Endothelial cell (in vitro differentiated cells): Measurements from ENCODE around the gene PRDM11. TPM values are rescaled to one million over a fixed set of nuclear protein-coding genes. Genes with fewer than 3 reads are reported as not detected.

ENCODE experiments used
- DNase-seq: peaks from one replicate; pipeline ENCODE4 v3.0.0; 2021; ENCODE audit warnings: low spot score
- H3K27ac Mint-ChIP-seq: one replicate; pipeline ENCODE4 v1.8.0; 2021; ENCODE audit warnings: mixed read lengths, inconsistent platforms; ENCODE audit not compliant: unreplicated experiment
- H3K27me3 Mint-ChIP-seq: one replicate; pipeline ENCODE4 v1.8.0; 2021; ENCODE audit warnings: mild to moderate bottlenecking, moderate library complexity, mixed read lengths, inconsistent platforms; ENCODE audit not compliant: unreplicated experiment
- H3K36me3 Mint-ChIP-seq: one replicate; pipeline ENCODE4 v1.8.0; 2021; ENCODE audit warnings: mild to moderate bottlenecking, low read depth, mixed read lengths, inconsistent platforms; ENCODE audit not compliant: unreplicated experiment
- H3K4me1 Mint-ChIP-seq: one replicate; pipeline ENCODE4 v1.8.0; 2021; ENCODE audit warnings: mild to moderate bottlenecking, mixed read lengths, inconsistent platforms; ENCODE audit not compliant: unreplicated experiment
- H3K4me3 Mint-ChIP-seq: one replicate; pipeline ENCODE4 v1.8.0; 2021; ENCODE audit warnings: mild to moderate bottlenecking, mixed read lengths, inconsistent platforms; ENCODE audit not compliant: unreplicated experiment
- H3K9me3 Mint-ChIP-seq: one replicate; pipeline ENCODE4 v1.8.0; 2021; ENCODE audit warnings: mixed read lengths, inconsistent platforms; ENCODE audit not compliant: unreplicated experiment
- total RNA-seq: library from RNA; stranded (reverse); fragmentation: NEBNext Ultra II Directional; extraction: Animal tissue kit (Norgen Biotek cat#: 25700); gene quantifications from one replicate; pipeline ENCODE4 v1.2.1, GENCODE V29; 2021; ENCODE audit not compliant: unreplicated experiment
- TF ChIP-seq, protein P1 (sequence below): fragments of 200-600 bp; sonication (generic); IDR thresholded peaks from one replicate; pipeline ENCODE4 v1.5.0; 2021; ENCODE audit warnings: antibody characterized with exemption; ENCODE audit not compliant: unreplicated experiment

PRDM11 gene
- total RNA-seq, 1 donor from 2014 or later = 16.0 TPM

DNA sequence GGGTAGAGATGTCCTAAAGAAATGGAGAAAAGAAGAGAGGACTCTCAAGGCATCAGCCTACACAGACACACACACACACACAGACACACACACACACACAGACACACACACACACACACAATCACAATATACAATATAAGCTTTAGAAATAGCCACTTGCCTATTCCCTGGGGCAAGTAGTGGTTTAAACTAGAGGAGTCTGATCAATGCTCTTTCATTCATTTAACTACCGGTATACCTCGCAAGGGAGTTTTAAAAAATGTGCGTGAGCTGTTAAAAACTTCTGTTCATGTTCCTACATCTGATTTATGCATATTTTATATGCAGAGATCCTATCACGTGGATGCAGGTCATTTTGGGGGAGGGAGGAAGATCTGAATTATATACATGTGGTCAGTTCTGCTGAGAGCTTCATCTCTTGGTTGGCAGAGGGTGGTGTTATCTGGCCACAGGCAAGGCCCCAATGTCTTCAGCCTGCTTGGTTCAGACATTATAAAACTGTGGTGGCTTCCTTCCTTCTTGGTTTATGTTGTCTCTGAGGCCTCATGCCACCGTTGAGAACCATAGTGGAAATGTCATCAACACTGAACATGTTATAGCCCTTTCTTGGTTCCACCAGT lies 83.1 kb downstream of the PRDM11 start:
- H3K4me1 Mint-ChIP-seq = peaks cover 3% of the 10 kb centered on the region
- no peak overlapping the region for H3K4me3 Mint-ChIP-seq
- no peak for DNase-seq
- no peak overlapping the region for H3K27ac Mint-ChIP-seq
- H3K27me3 Mint-ChIP-seq = peaks cover 7% of the 10 kb centered on the region
- peaks cover 18% of the 10 kb centered on the region for H3K36me3 Mint-ChIP-seq
- TF ChIP-seq, protein P1, sequence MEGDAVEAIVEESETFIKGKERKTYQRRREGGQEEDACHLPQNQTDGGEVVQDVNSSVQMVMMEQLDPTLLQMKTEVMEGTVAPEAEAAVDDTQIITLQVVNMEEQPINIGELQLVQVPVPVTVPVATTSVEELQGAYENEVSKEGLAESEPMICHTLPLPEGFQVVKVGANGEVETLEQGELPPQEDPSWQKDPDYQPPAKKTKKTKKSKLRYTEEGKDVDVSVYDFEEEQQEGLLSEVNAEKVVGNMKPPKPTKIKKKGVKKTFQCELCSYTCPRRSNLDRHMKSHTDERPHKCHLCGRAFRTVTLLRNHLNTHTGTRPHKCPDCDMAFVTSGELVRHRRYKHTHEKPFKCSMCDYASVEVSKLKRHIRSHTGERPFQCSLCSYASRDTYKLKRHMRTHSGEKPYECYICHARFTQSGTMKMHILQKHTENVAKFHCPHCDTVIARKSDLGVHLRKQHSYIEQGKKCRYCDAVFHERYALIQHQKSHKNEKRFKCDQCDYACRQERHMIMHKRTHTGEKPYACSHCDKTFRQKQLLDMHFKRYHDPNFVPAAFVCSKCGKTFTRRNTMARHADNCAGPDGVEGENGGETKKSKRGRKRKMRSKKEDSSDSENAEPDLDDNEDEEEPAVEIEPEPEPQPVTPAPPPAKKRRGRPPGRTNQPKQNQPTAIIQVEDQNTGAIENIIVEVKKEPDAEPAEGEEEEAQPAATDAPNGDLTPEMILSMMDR = no peak
- H3K9me3 Mint-ChIP-seq = no peaks in the 10 kb centered on the region

- Mint-ChIP-seq H3K9me3 (no peaks in the 10 kb centered on the region), H3K36me3 (peaks cover 3% of the 10 kb centered on the region), H3K4me1 (peaks cover 16% of the 10 kb centered on the region), H3K27ac (no peak overlapping the region), H3K27me3 (peaks cover 13% of the 10 kb centered on the region), H3K4me3 (no peak overlapping the region)
- no peak for DNase-seq
- TF ChIP-seq, protein P1 = no peak
These were observed 86.1 kb downstream of the PRDM11 start for GRCh38 chr11:45232341-45233080.

DNA sequence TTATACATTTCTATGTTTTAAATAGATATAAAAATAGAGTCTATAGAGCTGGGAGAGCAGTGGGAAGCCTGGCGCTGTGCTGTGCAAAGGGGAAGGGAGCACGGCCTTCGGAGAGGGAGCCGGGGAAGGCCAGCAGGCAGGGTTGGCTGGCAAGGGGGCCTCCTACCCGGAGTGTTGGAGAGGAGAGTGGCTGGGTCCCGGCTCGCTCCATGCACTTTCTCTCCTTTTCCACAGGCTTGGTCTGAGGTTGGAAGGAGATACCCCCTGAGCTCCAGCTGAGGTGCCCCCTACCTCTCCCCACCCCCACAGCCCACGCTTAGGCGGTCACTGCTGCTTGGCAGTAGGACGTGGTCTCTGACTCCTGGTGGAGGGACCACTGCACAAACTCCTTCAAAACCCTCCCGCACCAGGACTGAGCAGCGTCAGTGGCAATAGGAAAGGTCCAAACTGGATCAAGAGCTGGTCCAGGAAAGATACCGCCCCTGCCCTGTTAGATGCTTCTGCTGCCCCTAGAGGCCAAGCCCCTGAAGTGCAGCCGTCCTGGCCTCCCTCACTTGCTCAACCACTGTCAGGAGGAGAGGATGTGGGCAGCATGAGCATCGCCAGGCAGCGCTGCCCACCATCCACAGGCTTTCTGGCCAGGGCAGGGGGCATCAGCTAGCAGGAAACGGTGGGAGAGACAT lies 86.8 kb downstream of the PRDM11 start:
- Mint-ChIP-seq H3K9me3 (no peaks in the 10 kb centered on the region), H3K27me3 (peaks cover 13% of the 10 kb centered on the region), H3K36me3 (no peaks in the 10 kb centered on the region), H3K4me1 (peaks cover 16% of the 10 kb centered on the region), H3K27ac (no peak overlapping the region), H3K4me3 (no peak overlapping the region)
- TF ChIP-seq, protein P1 = peak; percentile 82
- DNase-seq = peak; percentile 87

DNA sequence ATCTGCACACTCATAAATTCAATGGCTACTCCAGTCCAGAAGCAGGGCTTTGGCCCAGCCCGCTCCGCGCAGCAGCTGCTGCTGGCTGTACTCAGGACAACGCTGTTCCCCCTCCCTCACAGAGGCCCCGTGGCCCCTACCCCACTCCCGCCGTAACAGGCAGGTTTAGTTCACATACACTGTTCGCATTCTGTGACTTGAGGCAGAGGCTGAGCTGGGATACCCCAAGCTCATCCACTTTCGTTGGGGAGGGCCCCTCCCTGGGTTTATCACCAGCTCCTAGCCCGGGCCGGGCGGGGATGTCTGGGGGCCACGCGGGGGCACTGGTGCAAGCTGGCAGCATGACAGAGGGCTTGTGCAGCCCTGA lies 87.3 kb downstream of the PRDM11 start:
- TF ChIP-seq, protein P1 = peak; percentile 13
- no peaks in the 10 kb centered on the region for H3K9me3 Mint-ChIP-seq
- no peak overlapping the region for H3K4me3 Mint-ChIP-seq
- no peak for DNase-seq
- no peaks in the 10 kb centered on the region for H3K36me3 Mint-ChIP-seq
- H3K4me1 Mint-ChIP-seq = peaks cover 16% of the 10 kb centered on the region
- no peak overlapping the region for H3K27ac Mint-ChIP-seq
- peaks cover 13% of the 10 kb centered on the region for H3K27me3 Mint-ChIP-seq
